ENCODE data around the gene ALAS1. TPM values are rescaled to one million over a fixed set of nuclear protein-coding genes. Genes with fewer than 3 reads are reported as not detected.
A peak's percentile ranks its signal among the peaks of the same experiment; 100 is the strongest.

Gene ALAS1
- total and polyA plus RNA-seq, 9 of the 15 experiments (the other 6 are each of a cell fraction or from before 2014, with no cell fraction given), result 21.4 to 49.5 (median 34.4) TPM

DNA sequence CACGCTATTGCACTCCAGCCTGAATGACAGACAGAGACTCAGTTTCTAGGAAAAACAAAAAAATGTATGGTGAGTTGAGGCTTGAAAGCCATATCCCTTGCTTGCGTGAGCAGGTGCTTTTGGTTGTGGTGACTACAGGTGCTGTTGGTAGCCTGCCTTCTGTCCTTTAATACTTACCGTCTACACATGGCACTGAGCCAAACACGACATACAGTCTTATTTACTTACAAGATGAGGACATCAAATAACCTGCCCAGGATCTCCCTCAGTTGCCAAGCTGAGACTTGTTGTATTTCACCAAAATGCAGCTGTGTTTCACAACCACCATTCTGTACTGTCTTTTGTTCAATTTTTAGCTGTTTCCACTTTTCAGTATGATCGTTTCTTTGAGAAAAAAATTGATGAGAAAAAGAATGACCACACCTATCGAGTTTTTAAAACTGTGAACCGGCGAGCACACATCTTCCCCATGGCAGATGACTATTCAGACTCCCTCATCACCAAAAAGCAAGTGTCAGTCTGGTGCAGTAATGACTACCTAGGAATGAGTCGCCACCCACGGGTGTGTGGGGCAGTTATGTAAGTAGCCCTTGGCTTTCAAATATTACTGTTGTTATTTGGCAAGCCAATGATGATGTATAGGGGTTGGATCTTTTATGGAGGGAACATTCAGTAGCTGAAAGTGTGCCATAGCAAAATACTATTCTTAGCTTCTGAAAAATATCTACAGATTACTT is 6.5 kb downstream of the ALAS1 start:
- TF ChIP-seq NFIC (IDR thresholded peaks at IDR 0.05) (peak; percentile 59), ZSCAN29 (IDR thresholded peaks at IDR 0.05) (no peak)
- no peaks in the 10 kb centered on the region for H4K20me1 ChIP-seq (replicated peaks; ENCODE audit: control insufficient read depth, insufficient read depth, low read length)
- no peak overlapping the region for H3K27ac ChIP-seq (ENCODE audit: extremely low read depth, low read depth, low read length)
- no peak overlapping the region for H3K4me2 ChIP-seq (ENCODE audit: insufficient read depth, low read length)
- in situ Hi-C loops (cut with MboI), result no loop called here
- no peak for DNase-seq (ENCODE audit: extremely low read depth in 1 of 4, low spot score in 3 of 4)
- H3K79me2 ChIP-seq (ENCODE audit: control insufficient read depth, insufficient read depth, low read length), result no peaks in the 10 kb centered on the region
- ChIA-PET CTCF (ENCODE audit: low intra/inter-chr PET ratio) (no interaction called here), POLR2A (interaction anchor here (0.6 to 2.5 kb wide), 5 partner anchors 16 to 156 kb away, joined by 3 to 7 read pairs (median 3); partner anchors contain the start of gene POC1A)
- H3K4me3 ChIP-seq, result no peak overlapping the region
- H2AFZ ChIP-seq (ENCODE audit: low read depth, low read length), result no peak overlapping the region
- H3K36me3 ChIP-seq (ENCODE audit: control insufficient read depth, insufficient read depth, low read length), result peaks cover 93% of the 10 kb centered on the region
- no peak for FAIRE-seq
- no peak for ATAC-seq
- no TSS peak for BruUV-seq (replicated peaks)
- no peak overlapping the region for H3K9ac ChIP-seq (ENCODE audit: insufficient read depth in 1 of 2, low read depth in 2 of 2, low read length in 2 of 2)
- H3K9me3 ChIP-seq (replicated peaks; ENCODE audit: control insufficient read depth, insufficient read depth, low read depth, low read length), result no peaks in the 10 kb centered on the region
- WGBS (ENCODE audit: insufficient coverage, low coverage, missing lambda C conversion rate), result 91% methylated on average over 10 of the region's 10 CpGs
- intact Hi-C loops (cut with micrococcal nuclease), result no loop called here
- H3K9me1 ChIP-seq (ENCODE audit: control insufficient read depth, insufficient read depth, low read length), result no peaks in the 10 kb centered on the region
- no peaks in the 10 kb centered on the region for H3K27me3 ChIP-seq (ENCODE audit: control insufficient read depth in 2 of 2, insufficient read depth in 2 of 2, low read length in 2 of 2)
- H3K4me1 ChIP-seq (replicated peaks in 1 of 2; ENCODE audit: control insufficient read depth in 2 of 2, insufficient read depth in 2 of 2, low read length in 2 of 2), result no peaks in the 10 kb centered on the region

DNA sequence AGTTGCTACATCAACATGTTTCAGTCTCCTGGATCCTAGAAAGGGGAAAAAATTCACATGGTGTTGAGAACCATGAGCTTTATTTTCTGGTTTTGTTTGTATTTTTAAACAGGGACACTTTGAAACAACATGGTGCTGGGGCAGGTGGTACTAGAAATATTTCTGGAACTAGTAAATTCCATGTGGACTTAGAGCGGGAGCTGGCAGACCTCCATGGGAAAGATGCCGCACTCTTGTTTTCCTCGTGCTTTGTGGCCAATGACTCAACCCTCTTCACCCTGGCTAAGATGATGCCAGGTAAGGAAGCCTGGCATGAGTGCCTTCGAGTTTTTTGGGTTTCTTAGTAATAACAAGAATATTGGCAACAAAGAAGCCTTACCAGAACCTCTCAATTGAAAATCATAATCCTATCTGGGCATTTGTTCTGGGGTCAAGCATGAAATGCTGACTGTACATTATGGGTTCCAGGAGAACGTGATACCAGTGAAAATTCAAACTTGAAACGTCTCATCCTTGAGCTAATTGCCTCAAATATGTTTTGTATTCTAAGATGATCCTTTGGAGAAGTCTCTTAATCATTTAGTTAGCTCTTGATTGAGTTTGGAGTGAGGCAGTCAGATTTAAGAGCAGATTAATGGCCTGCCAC is 7.9 kb downstream of the ALAS1 start:
- 87% methylated on average over 6 of the region's 6 CpGs for WGBS (ENCODE audit: insufficient coverage, low coverage, missing lambda C conversion rate)
- no peak overlapping the region for H3K4me2 ChIP-seq (ENCODE audit: insufficient read depth, low read length)
- H3K9ac ChIP-seq (ENCODE audit: insufficient read depth in 1 of 2, low read depth in 2 of 2, low read length in 2 of 2), result no peak overlapping the region
- intact Hi-C loops (cut with micrococcal nuclease) (no loop called here), in situ Hi-C loops (cut with MboI) (no loop called here)
- DNase-seq (ENCODE audit: extremely low read depth in 1 of 4, low spot score in 3 of 4), result no peak
- no TSS peak for BruUV-seq (replicated peaks)
- ATAC-seq, result no peak
- TF ChIP-seq MAFF (IDR thresholded peaks at IDR 0.05; ENCODE audit: low read length) (peak; percentile 10; the same call in 1 of the 2 replicates), ZNF316 (IDR thresholded peaks at IDR 0.05) (peak; percentile 57), FOXM1 (IDR thresholded peaks at IDR 0.05; ENCODE audit: low read depth) (no peak), FOXM1 (CRISPR knock-in tag; IDR thresholded peaks at IDR 0.05; ENCODE audit: low read depth) (no peak), C11orf30 (IDR thresholded peaks at IDR 0.05; ENCODE audit: low read depth) (peak; percentile 35; the same call in 1 of the 2 replicates)
- no peaks in the 10 kb centered on the region for H3K79me2 ChIP-seq (ENCODE audit: control insufficient read depth, insufficient read depth, low read length)
- CTCF ChIA-PET (ENCODE audit: low intra/inter-chr PET ratio), result no interaction called here
- H3K9me1 ChIP-seq (ENCODE audit: control insufficient read depth, insufficient read depth, low read length), result no peaks in the 10 kb centered on the region
- H3K27me3 ChIP-seq (ENCODE audit: control insufficient read depth in 2 of 2, insufficient read depth in 2 of 2, low read length in 2 of 2), result no peaks in the 10 kb centered on the region
- no peaks in the 10 kb centered on the region for H3K4me1 ChIP-seq (replicated peaks in 1 of 2; ENCODE audit: control insufficient read depth in 2 of 2, insufficient read depth in 2 of 2, low read length in 2 of 2)
- POLR2A ChIA-PET, result interaction anchor here (0.6 to 2.5 kb wide), 2 partner anchors 15 to 53 kb away, joined by 3 to 7 read pairs; no protein-coding TSS in a partner anchor
- no peak overlapping the region for H3K27ac ChIP-seq (ENCODE audit: extremely low read depth, low read depth, low read length)
- no peak overlapping the region for H2AFZ ChIP-seq (ENCODE audit: low read depth, low read length)
- no peaks in the 10 kb centered on the region for H4K20me1 ChIP-seq (replicated peaks; ENCODE audit: control insufficient read depth, insufficient read depth, low read length)
- no peaks in the 10 kb centered on the region for H3K9me3 ChIP-seq (replicated peaks; ENCODE audit: control insufficient read depth, insufficient read depth, low read depth, low read length)
- peaks cover 94% of the 10 kb centered on the region for H3K36me3 ChIP-seq (ENCODE audit: control insufficient read depth, insufficient read depth, low read length)
- no peak for FAIRE-seq
- H3K4me3 ChIP-seq, result no peak overlapping the region

All from K562 (cell line).